Activated T-cell treated with anti-CD3 and anti-CD28 coated beads, Interleukin-2, amount 50 U/mL, for 4 hours (primary cell): ENCODE results near the gene PCBP3. TPM values are rescaled to one million over a fixed set of nuclear protein-coding genes. Genes with fewer than 3 reads are reported as not detected.
"Not testable (repeated sequence)": the region's sequence is repeated elsewhere in the genome, so short reads cannot be mapped to it uniquely, and the experiment has no call there.

Source experiments
- ATAC-seq, 2 donors: fragments of 200-7000 bp; cut with Tn5 transposase; one replicate each; pipeline ENCODE4 v1.10.0; 2021
- DNase-seq: peaks from one replicate; pipeline ENCODE4 v3.0.0-alpha.2; 2020
- H3K27me3 Mint-ChIP-seq: one replicate; pipeline ENCODE4 v1.8.0; 2021; ENCODE audit warnings: low read depth, mixed read lengths
- H3K36me3 Mint-ChIP-seq: one replicate; pipeline ENCODE4 v1.8.0; 2022; ENCODE audit warnings: mixed read lengths; ENCODE audit not compliant: insufficient read depth
- H3K4me1 Mint-ChIP-seq: one replicate; pipeline ENCODE4 v1.8.0; 2021; ENCODE audit warnings: low read depth, mixed read lengths
- H3K4me3 Mint-ChIP-seq: one replicate; pipeline ENCODE4 v1.8.0; 2021; ENCODE audit warnings: mild to moderate bottlenecking, moderate library complexity, mixed read lengths
- H3K9me3 Mint-ChIP-seq: one replicate; pipeline ENCODE4 v1.8.0; 2021; ENCODE audit warnings: mixed read lengths
- total RNA-seq, 3 donors: library from RNA; stranded (reverse); gene quantifications; one replicate each; pipeline ENCODE4 v1.2.1, GENCODE V29; 2021

The PCBP3 gene
- total RNA-seq, 3 donors from 2014 or later, result 2.7 to 5.7 (median 4.8) TPM

DNA sequence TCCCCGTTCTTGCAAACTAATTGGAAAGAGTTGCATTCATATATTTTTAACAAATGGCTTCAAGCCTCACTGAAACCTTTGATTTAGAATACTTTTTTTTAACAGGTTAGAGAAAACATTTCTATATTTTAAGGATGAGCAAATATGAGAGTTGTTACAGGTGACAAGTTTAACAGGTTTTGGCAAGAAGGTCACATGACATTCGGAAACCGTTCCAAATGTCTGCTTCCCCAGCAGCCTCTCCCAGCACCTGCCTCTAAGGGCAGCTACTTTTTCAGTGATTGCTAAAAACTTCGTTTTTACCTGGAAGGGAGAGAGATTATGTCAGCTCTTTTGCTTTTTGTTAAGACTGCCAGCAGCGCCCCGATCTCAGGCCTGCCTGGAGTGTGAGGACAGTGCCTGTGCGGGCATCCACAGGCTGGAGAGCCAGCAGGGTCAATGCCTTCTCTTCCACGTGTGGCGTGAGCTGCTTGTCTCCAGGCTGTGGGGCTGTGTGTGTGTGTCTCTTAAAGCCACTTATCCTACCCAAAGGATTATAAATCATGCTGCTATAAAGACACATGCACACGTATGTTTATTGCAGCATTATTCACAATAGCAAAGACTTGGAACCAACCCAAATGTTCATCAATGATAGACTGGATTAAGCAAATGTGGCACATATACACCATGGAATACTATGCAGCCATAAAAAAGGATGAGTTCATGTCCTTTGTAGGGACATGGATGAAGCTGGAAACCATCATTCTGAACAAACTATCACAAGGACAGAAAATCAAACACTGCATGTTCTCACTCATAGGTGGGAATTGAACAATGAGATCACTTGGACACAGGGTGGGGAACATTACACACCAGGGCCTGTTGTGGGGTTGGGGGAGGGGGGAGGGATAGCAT, 21.8 kb upstream of the PCBP3 start:
- DNase-seq, H3K9me3 Mint-ChIP-seq, H3K27me3 Mint-ChIP-seq, H3K4me3 Mint-ChIP-seq, H3K36me3 Mint-ChIP-seq, ATAC-seq: not testable (repeated sequence)
- peaks cover 10% of the 10 kb centered on the region for H3K4me1 Mint-ChIP-seq

DNA sequence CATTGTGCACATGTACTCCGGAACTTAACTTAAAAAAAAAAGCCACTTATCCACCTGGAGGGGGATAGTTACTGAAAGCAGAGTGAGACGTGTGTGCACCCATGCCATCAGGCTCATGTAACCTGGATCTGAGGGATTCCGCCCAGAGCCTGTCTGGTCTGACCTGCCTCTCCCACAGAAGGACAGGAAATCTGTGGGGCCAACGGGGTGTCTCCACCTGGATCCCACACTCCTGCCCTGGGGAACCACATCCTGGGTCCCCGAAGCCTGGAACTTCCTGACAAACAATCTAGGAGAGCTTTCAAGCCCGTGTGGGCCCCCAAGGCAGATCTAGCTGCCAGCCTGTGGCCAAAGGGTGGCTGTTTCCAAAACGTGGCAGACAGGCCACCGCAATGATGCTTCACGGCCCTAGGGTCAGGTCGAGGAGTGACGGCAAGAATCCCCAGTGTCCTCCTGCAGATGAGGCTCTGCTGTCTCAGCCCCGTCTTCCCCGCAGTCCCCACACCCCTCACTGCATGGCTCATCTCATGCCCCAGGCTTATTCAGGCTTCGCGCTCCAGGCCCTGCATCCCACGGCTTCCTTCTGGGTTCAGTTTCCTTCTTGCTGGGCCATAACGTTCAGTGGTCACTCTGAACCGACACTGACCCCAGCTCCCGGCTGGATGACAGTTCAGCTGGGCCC, 21.0 kb upstream of the PCBP3 start:
- H3K27me3 Mint-ChIP-seq, result peaks cover 4% of the 10 kb centered on the region
- H3K36me3 Mint-ChIP-seq, result no peaks in the 10 kb centered on the region
- peaks cover 5% of the 10 kb centered on the region for H3K4me1 Mint-ChIP-seq
- H3K9me3 Mint-ChIP-seq, result peaks cover 5% of the 10 kb centered on the region
- DNase-seq (no peak), ATAC-seq (no peak)
- no peak overlapping the region for H3K4me3 Mint-ChIP-seq

DNA sequence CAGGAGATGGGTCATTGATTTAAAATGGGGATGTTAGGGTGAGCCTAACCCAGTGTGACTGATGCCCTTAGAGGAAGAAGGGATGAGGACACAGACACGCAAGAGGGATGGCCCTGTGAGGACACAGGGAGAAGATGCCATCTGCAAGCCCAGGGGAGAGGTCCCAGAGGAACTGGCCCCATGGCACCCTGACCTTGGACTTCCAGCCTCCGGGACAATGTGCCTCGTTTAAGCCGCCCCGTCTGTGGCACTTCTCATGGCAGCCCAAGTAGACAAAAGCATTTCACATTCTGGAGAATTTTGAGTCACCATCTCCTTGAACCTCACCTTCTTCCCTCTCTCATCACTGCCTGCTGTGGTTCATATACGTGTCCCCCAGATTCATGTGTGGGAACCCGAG, 20.1 kb upstream of the PCBP3 start:
- H3K4me1 Mint-ChIP-seq, result peaks cover 4% of the 10 kb centered on the region
- H3K27me3 Mint-ChIP-seq, result peaks cover 4% of the 10 kb centered on the region
- ATAC-seq (no peak), DNase-seq (no peak)
- H3K9me3 Mint-ChIP-seq, result peaks cover 5% of the 10 kb centered on the region
- no peak overlapping the region for H3K4me3 Mint-ChIP-seq
- H3K36me3 Mint-ChIP-seq, result no peaks in the 10 kb centered on the region

DNA sequence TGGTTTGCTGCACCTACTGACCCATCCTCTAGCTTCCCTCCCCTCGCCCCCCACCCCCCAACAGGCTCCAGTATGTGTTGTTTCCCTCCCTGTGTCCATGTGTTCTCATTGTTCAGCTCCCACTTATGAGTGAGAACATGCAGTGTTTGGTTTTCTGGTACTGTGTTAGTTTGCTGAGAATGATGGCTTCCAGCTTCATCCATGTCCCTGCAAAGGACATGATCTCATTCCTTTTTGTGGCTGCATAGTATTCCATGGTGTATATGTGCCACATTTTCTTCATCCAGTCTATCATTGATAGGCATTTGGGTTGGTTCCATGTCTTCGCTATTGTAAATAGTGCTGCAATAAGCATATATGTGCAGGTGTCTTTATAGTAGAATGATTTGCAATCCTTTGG, 17.4 kb upstream of the PCBP3 start:
- not testable (repeated sequence) for H3K27me3 Mint-ChIP-seq, H3K36me3 Mint-ChIP-seq, ATAC-seq

DNA sequence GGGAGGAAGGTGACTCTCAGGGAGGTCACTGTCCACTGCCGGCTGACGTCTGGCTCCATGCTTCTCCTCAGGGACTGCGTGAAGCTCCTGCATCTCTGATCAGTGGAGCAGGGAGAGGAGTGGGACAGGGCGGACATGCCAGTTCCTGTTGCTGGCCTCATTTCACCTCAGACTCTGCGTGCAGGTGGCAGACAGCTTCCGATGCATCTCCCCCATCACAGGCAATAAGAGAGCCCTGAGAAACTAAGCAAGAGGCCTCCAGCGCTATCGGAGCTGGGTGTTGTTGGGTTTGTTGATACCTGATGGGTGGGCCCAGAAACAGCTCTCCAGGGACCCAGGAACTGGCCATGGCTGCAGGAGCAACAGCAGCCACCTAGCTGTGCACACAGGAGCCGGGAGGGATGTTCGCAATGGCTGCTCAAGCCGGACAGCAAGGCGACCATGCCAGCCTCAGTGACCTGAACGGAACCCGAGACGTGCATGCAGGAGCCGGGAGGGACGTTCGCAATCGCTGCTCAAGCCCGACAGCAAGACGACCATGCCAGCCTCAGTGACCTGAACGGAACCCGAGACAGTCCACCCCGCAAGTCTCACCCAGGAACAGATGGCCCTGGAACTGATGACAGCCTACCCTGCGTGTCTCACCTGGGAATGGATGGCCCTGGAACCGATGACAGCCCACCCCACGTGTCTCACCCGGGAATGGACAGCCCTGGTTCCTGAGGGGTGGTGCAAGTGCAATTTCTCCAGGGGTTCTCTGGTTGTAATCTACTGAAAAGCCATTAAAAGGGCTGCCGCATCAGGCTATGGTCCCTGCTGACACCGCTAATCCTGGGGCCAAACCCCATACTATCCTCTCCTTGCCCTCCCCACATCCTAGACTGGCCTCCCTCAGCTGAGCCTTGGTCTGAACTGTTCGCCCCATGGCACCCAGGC, 14.2 kb upstream of the PCBP3 start:
- Mint-ChIP-seq H3K9me3 (no peaks in the 10 kb centered on the region), H3K36me3 (no peaks in the 10 kb centered on the region), H3K27me3 (peaks cover 6% of the 10 kb centered on the region), H3K4me3 (no peak overlapping the region), H3K4me1 (peaks cover 11% of the 10 kb centered on the region)
- no peak for ATAC-seq
- no peak for DNase-seq

More for the DNA sequence above, 17.4 kb upstream of the PCBP3 start:
- not testable (repeated sequence) for H3K9me3 Mint-ChIP-seq, H3K4me1 Mint-ChIP-seq, DNase-seq, H3K4me3 Mint-ChIP-seq

DNA sequence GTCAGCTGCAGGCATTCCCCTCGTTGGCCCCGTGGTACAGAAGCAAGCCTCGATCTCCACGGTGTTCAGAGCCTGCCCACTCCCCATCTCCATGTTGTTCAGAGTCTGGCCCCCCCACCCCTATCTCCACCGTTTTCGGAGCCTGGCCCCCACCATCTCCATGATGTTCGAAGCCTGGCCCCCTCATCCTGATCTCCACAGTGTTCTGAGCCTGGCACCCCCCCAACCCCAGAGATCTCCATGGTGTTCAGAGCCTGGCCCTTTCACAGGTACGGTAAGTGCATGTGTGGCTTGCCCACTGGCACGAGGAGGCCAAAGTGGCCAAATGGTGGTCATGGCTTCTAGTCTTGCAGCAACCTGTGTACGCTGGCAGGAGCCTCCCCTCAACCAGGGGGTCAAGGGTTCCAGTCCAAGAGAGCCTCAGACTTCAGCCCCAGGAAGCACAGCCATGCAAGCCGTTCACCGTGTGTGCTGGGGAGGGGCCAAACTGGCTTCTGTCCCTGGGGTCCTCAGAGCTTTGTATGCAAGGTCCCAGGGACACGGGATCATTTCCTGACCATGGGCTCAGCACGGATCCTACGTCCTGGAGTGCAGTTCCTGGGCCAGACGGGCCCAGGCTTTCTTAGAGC, 13.3 kb upstream of the PCBP3 start:
- H3K4me1 Mint-ChIP-seq, result peaks cover 10% of the 10 kb centered on the region

DNA sequence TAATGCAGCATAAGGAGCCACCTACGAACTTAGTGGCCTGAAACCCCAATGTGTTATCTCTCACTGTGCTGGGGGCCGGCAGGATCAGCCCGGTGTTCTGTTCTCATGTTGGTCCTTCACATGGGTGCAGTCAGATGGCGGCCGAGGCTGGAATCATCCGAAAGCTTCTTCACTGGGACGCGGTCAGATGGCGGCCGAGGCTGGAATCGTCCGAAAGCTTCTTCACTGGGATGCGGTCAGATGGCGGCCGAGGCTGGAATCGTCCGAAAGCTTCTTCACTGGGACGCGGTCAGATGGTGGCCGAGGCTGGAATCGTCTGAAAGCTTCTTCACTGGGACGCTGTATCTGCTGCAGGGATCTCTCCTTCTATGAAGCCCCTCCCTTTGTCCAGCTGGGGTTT, 12.6 kb upstream of the PCBP3 start:
- DNase-seq (no peak), ATAC-seq (no peak)
- H3K4me3 Mint-ChIP-seq, result no peak overlapping the region
- no peaks in the 10 kb centered on the region for H3K9me3 Mint-ChIP-seq
- peaks cover 10% of the 10 kb centered on the region for H3K4me1 Mint-ChIP-seq
- no peaks in the 10 kb centered on the region for H3K36me3 Mint-ChIP-seq
- peaks cover 6% of the 10 kb centered on the region for H3K27me3 Mint-ChIP-seq

More for the DNA sequence above, 13.3 kb upstream of the PCBP3 start:
- Mint-ChIP-seq H3K36me3 (no peaks in the 10 kb centered on the region), H3K4me3 (no peak overlapping the region), H3K9me3 (no peaks in the 10 kb centered on the region), H3K27me3 (peaks cover 6% of the 10 kb centered on the region)
- DNase-seq (no peak), ATAC-seq (no peak)

DNA sequence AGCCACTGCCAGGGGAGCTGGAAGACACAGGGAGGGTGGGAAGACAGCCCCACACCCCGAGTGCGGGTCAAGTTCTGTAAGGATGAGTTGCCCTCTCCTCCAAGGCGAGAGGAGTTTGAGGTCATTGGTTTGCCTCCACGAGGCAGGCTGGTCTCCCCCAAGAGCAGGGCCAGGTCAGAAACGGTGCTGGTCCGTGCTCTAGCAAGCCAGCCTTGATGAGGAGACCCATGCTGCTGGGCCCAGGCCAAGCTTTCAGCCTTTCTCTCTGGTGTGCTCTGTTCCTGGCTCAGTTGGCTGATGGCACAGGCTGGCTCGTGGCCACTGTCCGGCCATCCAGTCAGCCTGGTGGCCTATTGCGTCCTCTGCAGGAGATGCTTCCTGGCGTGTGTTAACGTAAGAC, 12.0 kb upstream of the PCBP3 start:
- Mint-ChIP-seq H3K4me1 (peaks cover 10% of the 10 kb centered on the region), H3K4me3 (no peak overlapping the region)

DNA sequence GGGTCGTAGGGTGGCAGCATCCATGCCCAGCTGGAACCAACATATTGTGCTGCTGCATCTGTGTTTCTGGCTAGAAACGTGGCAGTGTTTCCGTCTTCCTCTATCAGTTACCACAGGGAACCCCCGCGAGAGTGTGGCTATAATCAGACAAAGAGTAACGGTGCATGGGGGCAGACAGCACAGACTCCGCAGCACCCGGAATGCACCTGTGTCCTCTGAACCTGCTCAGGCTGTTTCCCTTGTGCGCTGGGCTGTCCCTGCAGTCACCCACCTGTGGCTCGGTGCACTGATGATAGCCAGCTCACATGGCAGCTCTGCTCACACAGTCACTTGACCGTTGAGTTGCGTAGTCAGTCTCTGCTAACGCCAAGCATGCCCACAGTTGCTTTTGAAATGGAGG, 11.4 kb upstream of the PCBP3 start:
- Mint-ChIP-seq H3K9me3 (no peaks in the 10 kb centered on the region), H3K4me1 (peaks cover 10% of the 10 kb centered on the region), H3K36me3 (no peaks in the 10 kb centered on the region), H3K27me3 (peaks cover 4% of the 10 kb centered on the region), H3K4me3 (no peak overlapping the region)
- ATAC-seq, result peak; percentile 43 to 50
- no peak for DNase-seq

More for the DNA sequence above, 12.0 kb upstream of the PCBP3 start:
- Mint-ChIP-seq H3K27me3 (peaks cover 6% of the 10 kb centered on the region), H3K36me3 (no peaks in the 10 kb centered on the region), H3K9me3 (no peaks in the 10 kb centered on the region)
- no peak for ATAC-seq
- DNase-seq, result no peak

DNA sequence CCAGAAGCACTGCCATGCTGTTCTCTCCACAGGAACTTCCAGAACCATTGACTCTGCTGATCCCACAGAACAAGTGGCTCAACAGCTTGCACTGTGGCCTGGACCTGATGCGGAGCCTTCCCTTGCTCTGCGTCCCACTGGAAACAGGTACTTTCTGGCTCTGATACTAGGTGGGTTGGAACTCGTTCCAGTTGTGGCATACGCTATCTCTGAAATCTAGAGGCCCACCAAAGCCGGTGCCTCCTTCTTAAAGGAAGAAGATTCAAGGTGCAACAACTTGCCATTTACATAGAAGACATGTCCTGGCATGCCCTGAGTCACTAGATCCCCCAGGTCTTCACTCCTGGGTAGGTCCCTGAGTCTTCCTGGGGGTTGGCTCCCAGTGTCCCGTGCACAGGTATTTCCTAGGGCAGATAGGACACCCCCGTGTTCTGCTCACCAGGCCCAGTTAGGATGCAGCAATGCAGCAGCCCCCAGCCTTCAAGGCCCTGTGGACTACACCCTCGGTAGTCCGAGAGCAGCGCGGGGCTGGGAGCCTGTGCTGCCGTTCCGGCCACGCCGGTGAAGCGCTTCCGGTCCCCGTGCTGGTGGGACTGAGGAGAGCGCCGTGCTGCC, 10.8 kb upstream of the PCBP3 start:
- H3K4me3 Mint-ChIP-seq, result no peak overlapping the region
- no peaks in the 10 kb centered on the region for H3K9me3 Mint-ChIP-seq
- ATAC-seq, result no peak
- H3K4me1 Mint-ChIP-seq, result peaks cover 10% of the 10 kb centered on the region
- no peak for DNase-seq
- peaks cover 2% of the 10 kb centered on the region for H3K27me3 Mint-ChIP-seq
- no peaks in the 10 kb centered on the region for H3K36me3 Mint-ChIP-seq

DNA sequence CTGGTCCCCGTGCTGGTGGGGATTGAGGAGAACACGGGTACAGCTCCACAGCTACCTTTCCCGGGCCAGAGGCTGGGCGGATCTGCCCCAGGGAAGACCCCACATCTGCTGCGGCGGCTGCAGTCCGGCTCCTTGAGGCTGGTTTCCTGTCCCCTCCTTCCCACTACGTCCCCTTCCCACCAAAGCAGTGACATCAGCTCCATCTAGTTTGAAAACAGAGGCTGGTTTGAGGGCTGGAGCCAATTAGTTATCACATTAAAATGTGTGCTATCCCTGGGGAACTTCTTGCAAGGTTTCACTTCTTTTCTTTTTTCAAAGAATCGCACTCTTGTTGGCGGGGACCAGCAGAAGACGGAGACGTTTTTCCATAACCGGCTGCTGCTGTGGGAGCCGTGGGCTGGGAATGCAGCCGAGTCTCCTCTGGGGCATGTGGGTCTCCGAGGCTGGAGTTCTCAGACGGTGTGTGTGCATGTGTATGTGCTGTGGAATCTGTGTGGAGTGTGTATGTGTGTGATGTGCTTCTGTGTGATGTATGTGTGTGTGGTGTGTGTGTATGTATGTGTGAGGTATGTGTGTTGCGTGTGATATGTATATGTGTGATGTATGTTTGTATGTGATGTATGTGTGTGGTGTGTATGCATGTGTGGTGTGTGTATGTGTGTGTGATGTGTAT, 8.9 kb upstream of the PCBP3 start:
- DNase-seq (no peak), ATAC-seq (no peak)
- Mint-ChIP-seq H3K36me3 (no peaks in the 10 kb centered on the region), H3K4me1 (peaks cover 11% of the 10 kb centered on the region), H3K4me3 (no peak overlapping the region), H3K9me3 (no peaks in the 10 kb centered on the region), H3K27me3 (peaks cover 5% of the 10 kb centered on the region)

DNA sequence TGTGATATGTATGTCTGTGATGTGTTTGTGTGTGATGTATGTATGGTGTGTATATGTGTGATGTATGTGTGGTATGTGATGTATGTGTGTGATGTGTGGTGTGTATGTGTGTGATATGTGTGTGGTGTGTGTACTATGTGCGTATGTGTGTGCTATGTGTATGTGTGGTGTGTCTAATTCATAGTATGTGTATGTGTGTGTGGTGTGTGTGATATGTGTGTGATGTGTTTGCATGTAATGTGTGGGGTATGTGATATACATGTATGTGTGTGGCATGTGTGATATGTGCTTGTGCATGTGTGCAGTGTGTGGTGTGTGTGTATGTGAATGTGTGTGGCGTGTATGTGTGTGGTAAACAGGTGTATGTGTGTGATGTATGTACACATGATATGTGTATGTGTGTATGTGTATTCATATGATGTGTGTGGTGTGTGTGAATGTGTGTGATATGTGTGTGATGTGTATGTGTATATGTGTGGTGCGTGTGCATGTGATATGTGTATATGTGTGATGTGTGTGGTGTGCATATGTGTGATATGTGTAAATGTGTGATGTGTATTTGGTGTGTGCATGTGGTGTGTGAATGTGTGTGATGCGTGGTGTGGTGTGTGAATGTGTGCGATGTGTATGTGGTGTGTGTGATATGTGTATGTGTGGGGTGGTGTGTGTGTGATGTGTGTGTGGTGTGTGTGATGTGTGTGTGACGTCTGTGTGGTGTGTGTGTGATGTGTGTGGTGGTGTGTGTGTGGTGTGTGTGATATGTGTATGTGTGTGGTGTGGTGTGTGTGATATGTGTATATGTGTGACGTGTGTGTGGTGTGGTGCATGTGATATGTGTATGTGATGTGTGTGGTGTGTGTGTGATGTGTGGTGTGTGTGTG, 8.0 kb upstream of the PCBP3 start:
- no peak for ATAC-seq

More for the DNA sequence above, 8.0 kb upstream of the PCBP3 start:
- peaks cover 3% of the 10 kb centered on the region for H3K27me3 Mint-ChIP-seq
- no peaks in the 10 kb centered on the region for H3K36me3 Mint-ChIP-seq
- H3K4me3 Mint-ChIP-seq, result no peak overlapping the region
- no peaks in the 10 kb centered on the region for H3K9me3 Mint-ChIP-seq
- H3K4me1 Mint-ChIP-seq, result peaks cover 18% of the 10 kb centered on the region
- no peak for DNase-seq
